GM19463 (cell line): Measurements from ENCODE around the gene PEX6.

Experiments used
- ATAC-seq: cut with Tn5 transposase; IDR thresholded peaks from one replicate; pipeline ENCODE4 v1.9.1; 2021; ENCODE audit warnings: mild to moderate bottlenecking, moderate library complexity; ENCODE audit not compliant: unreplicated experiment

The PEX6 gene

GRCh38 chr6:42937548-42938427 is 41.2 kb downstream of the PEX6 start:
- no peak for ATAC-seq

GRCh38 chr6:42936398-42936797 is 42.6 kb downstream of the PEX6 start:
- no peak for ATAC-seq

GRCh38 chr6:42935322-42935721 is 43.7 kb downstream of the PEX6 start:
- ATAC-seq: no peak

GRCh38 chr6:42933205-42933604 is 45.8 kb downstream of the PEX6 start:
- no peak for ATAC-seq

- ATAC-seq: no peak
Measured at GRCh38 chr6:42932412-42932811, 46.6 kb downstream of the PEX6 start.

GRCh38 chr6:42929821-42930360 is 49.1 kb downstream of the PEX6 start:
- ATAC-seq: peak; percentile 40

- ATAC-seq: peak; percentile 70
Measured at GRCh38 chr6:42928986-42929820, 49.8 kb downstream of the PEX6 start, which contains the start of gene CNPY3. CNPY3 (plus strand) TSS chr6:42929480; CDS start chr6:42929571, 91 bp downstream.

- no peak for ATAC-seq
Measured at GRCh38 chr6:42925248-42925857, 53.6 kb downstream of the PEX6 start.

GRCh38 chr6:42923666-42924065 is 55.3 kb downstream of the PEX6 start:
- ATAC-seq: no peak

- no peak for ATAC-seq
Measured at GRCh38 chr6:42921801-42922200, 57.2 kb downstream of the PEX6 start.

- ATAC-seq: no peak
Measured at GRCh38 chr6:42916288-42916687, 62.7 kb downstream of the PEX6 start.

GRCh38 chr6:42915732-42916131 is 63.2 kb downstream of the PEX6 start, which contains the start of gene PTCRA:
PTCRA (plus strand) TSS chr6:42916053; CDS start chr6:42916070, 17 bp downstream.
- no peak for ATAC-seq

- no peak for ATAC-seq
Measured at GRCh38 chr6:42914546-42914945, 64.4 kb downstream of the PEX6 start.
